HS-27A (cell line): ENCODE measurements around the gene PIAS1.
"Not testable (repeated sequence)": the region's sequence is repeated elsewhere in the genome, so short reads cannot be mapped to it uniquely, and the experiment has no call there.

ENCODE experiments used
- DNase-seq: peaks from one replicate; pipeline ENCODE4 v3.0.0-alpha.2; 2012; ENCODE audit warnings: low read depth, missing footprints

The PIAS1 gene

GRCh38 chr15:68053701-68054627 lies at the start of gene PIAS1:
Gene PIAS1, plus strand, starts transcription at chr15:68054315. Its CDS starts 12 bp downstream, at chr15:68054327.
- peak; percentile 76 for DNase-seq

- not testable (repeated sequence) for DNase-seq
Measured at GRCh38 chr15:68007642-68008041, 46.5 kb upstream of the PIAS1 start.

- no peak for DNase-seq
Measured at GRCh38 chr15:68010361-68011153, 43.6 kb upstream of the PIAS1 start.

GRCh38 chr15:68012911-68013310 lies 41.2 kb upstream of the PIAS1 start:
- DNase-seq, result no peak

- no peak for DNase-seq
Measured at GRCh38 chr15:68014219-68014618, 39.9 kb upstream of the PIAS1 start.

- no peak for DNase-seq
Measured at GRCh38 chr15:68015244-68015643, 38.9 kb upstream of the PIAS1 start.

- no peak for DNase-seq
Measured at GRCh38 chr15:68017201-68017600, 36.9 kb upstream of the PIAS1 start.

GRCh38 chr15:68018797-68019444 lies 35.2 kb upstream of the PIAS1 start:
- no peak for DNase-seq

- DNase-seq, result no peak
Measured at GRCh38 chr15:68019814-68020525, 34.1 kb upstream of the PIAS1 start.

GRCh38 chr15:68020685-68021084 lies 33.4 kb upstream of the PIAS1 start:
- DNase-seq, result no peak

GRCh38 chr15:68022061-68022460 lies 32.1 kb upstream of the PIAS1 start:
- no peak for DNase-seq

GRCh38 chr15:68023307-68024101 lies 30.6 kb upstream of the PIAS1 start:
- no peak for DNase-seq

- DNase-seq, result no peak
Measured at GRCh38 chr15:68025835-68026424, 28.2 kb upstream of the PIAS1 start.

GRCh38 chr15:68027388-68027787 lies 26.7 kb upstream of the PIAS1 start:
- no peak for DNase-seq

- DNase-seq, result no peak
Measured at GRCh38 chr15:68028137-68028887, 25.8 kb upstream of the PIAS1 start.

GRCh38 chr15:68028888-68029207 lies 25.3 kb upstream of the PIAS1 start:
- no peak for DNase-seq

GRCh38 chr15:68029959-68030358 lies 24.2 kb upstream of the PIAS1 start:
- no peak for DNase-seq

- DNase-seq, result no peak
Measured at GRCh38 chr15:68031404-68031803, 22.7 kb upstream of the PIAS1 start.

- DNase-seq, result no peak
Measured at GRCh38 chr15:68032672-68033071, 21.4 kb upstream of the PIAS1 start.

GRCh38 chr15:68034081-68034480 lies 20.0 kb upstream of the PIAS1 start:
- no peak for DNase-seq
